RPMI8226 (cell line): ENCODE measurements around the gene SELENOF.

ENCODE experiments used
- DNase-seq: peaks from one replicate; pipeline ENCODE4 v3.0.0-alpha.2; 2015

Gene SELENOF

GRCh38 chr1:86913896-86914600 is at the start of gene SELENOF:
SELENOF (minus strand) TSS chr1:86914126; CDS start chr1:86914111, 15 bp downstream.
- peak; percentile 98 for DNase-seq

GRCh38 chr1:86960548-86960947 is 46.6 kb upstream of the SELENOF start:
- no peak for DNase-seq

GRCh38 chr1:86957221-86957620 is 43.3 kb upstream of the SELENOF start:
- no peak for DNase-seq

GRCh38 chr1:86956221-86956620 is 42.3 kb upstream of the SELENOF start:
- no peak for DNase-seq

- no peak for DNase-seq
These were observed 41.8 kb upstream of the SELENOF start for GRCh38 chr1:86955678-86956077.

- no peak for DNase-seq
These were observed 39.2 kb upstream of the SELENOF start for GRCh38 chr1:86953167-86953566.

GRCh38 chr1:86951430-86951829 is 37.5 kb upstream of the SELENOF start:
- no peak for DNase-seq

GRCh38 chr1:86950712-86951419 is 36.9 kb upstream of the SELENOF start:
- DNase-seq: no peak

GRCh38 chr1:86948212-86948611 is 34.3 kb upstream of the SELENOF start:
- DNase-seq: no peak

- no peak for DNase-seq
These were observed 28.8 kb upstream of the SELENOF start for GRCh38 chr1:86942743-86943142.

- no peak for DNase-seq
These were observed 28.1 kb upstream of the SELENOF start for GRCh38 chr1:86942042-86942441.

- DNase-seq: no peak
These were observed 26.7 kb upstream of the SELENOF start for GRCh38 chr1:86940599-86940998.

- DNase-seq: no peak
These were observed 25.5 kb upstream of the SELENOF start for GRCh38 chr1:86939406-86939805.

- no peak for DNase-seq
These were observed 24.9 kb upstream of the SELENOF start for GRCh38 chr1:86938855-86939254.

GRCh38 chr1:86938450-86938849 is 24.5 kb upstream of the SELENOF start:
- no peak for DNase-seq

- no peak for DNase-seq
These were observed 19.8 kb upstream of the SELENOF start for GRCh38 chr1:86933562-86934377.

GRCh38 chr1:86933051-86933450 is 19.1 kb upstream of the SELENOF start:
- no peak for DNase-seq

GRCh38 chr1:86928819-86929218 is 14.9 kb upstream of the SELENOF start:
- DNase-seq: no peak

GRCh38 chr1:86926883-86927282 is 13.0 kb upstream of the SELENOF start:
- DNase-seq: no peak

- DNase-seq: no peak
These were observed 11.8 kb upstream of the SELENOF start for GRCh38 chr1:86925742-86926141.

GRCh38 chr1:86924324-86924960 is 10.5 kb upstream of the SELENOF start:
- DNase-seq: no peak

- no peak for DNase-seq
These were observed 8.5 kb upstream of the SELENOF start for GRCh38 chr1:86922445-86922844.

- DNase-seq: no peak
These were observed 2.8 kb upstream of the SELENOF start for GRCh38 chr1:86916752-86917151.
